WTC11 (cell line): ENCODE measurements around the gene RGS9. TPM values are rescaled to one million over a fixed set of nuclear protein-coding genes. Genes with fewer than 3 reads are reported as not detected.
A peak's percentile ranks its signal among the peaks of the same experiment; 100 is the strongest.

Experiments used
- ATAC-seq: fragments of 200-7000 bp; cut with Tn5 transposase; 2 replicates; pipeline ENCODE4 v1.10.0; 2021; ENCODE audit warnings: mild to moderate bottlenecking, moderate library complexity
- CTCF ChIA-PET: fragments of 300-600 bp; sonication (Branson Sonifier 250); formaldehyde crosslinking; loops from one replicate; lab custom pipeline; 2021; ENCODE audit warnings: antibody characterized with exemption; lab: Charles Lee
- POLR2A ChIA-PET: fragments of 350-600 bp; sonication (Branson Sonifier 250); formaldehyde crosslinking; loops from one replicate; lab custom pipeline; 2021; ENCODE audit warnings: antibody characterized with exemption; lab: Charles Lee
- DNase-seq: peaks from one replicate; pipeline ENCODE4 v3.0.0; 2021; ENCODE audit warnings: low spot score
- H3K27ac Mint-ChIP-seq: 2 replicates; pipeline ENCODE4 v1.8.0; 2021; ENCODE audit warnings: mixed read lengths
- H3K27me3 Mint-ChIP-seq: 2 replicates; pipeline ENCODE4 v1.8.0; 2021; ENCODE audit warnings: low read depth, mild to moderate bottlenecking, moderate library complexity, mixed read lengths
- H3K36me3 Mint-ChIP-seq: 2 replicates; pipeline ENCODE4 v1.8.0; 2021; ENCODE audit warnings: mixed read lengths
- H3K4me1 Mint-ChIP-seq: 2 replicates; pipeline ENCODE4 v1.8.0; 2022; ENCODE audit warnings: mixed read lengths
- H3K4me3 Mint-ChIP-seq: 2 replicates; pipeline ENCODE4 v1.8.0; 2021; ENCODE audit warnings: mild to moderate bottlenecking, moderate library complexity, mixed read lengths
- H3K9me3 Mint-ChIP-seq: 2 replicates; pipeline ENCODE4 v1.8.0; 2021; ENCODE audit warnings: mixed read lengths
- CBFB ChIP-seq: sonication (generic); formaldehyde crosslinking; IDR thresholded peaks from 2 replicates; pipeline ENCODE4 v1.8.1; 2022; ENCODE audit warnings: mild to moderate bottlenecking, low read depth, missing genetic modification reagents
- FOXP1 ChIP-seq: sonication (generic); formaldehyde crosslinking; IDR thresholded peaks from 2 replicates; pipeline ENCODE4 v1.8.0; 2022; ENCODE audit warnings: missing genetic modification reagents, mild to moderate bottlenecking, moderate library complexity, borderline replicate concordance
- FOXP4 ChIP-seq: sonication (generic); formaldehyde crosslinking; IDR thresholded peaks from 2 replicates; pipeline ENCODE4 v1.8.0; 2022; ENCODE audit warnings: mild to moderate bottlenecking, missing genetic modification reagents
- GTF2I ChIP-seq: fragments of 250-450 bp; sonication (Bioruptor Pico); conservative IDR thresholded peaks from 2 replicates; pipeline ENCODE4 v1.4.0; 2021; ENCODE audit warnings: mild to moderate bottlenecking
- HMGXB4 ChIP-seq: sonication (generic); formaldehyde crosslinking; IDR thresholded peaks from 2 replicates; pipeline ENCODE4 v1.8.1; 2023; ENCODE audit warnings: mild to moderate bottlenecking, moderate library complexity, missing genetic modification reagents
- KAT7 ChIP-seq: sonication (generic); formaldehyde crosslinking; IDR thresholded peaks from 2 replicates; pipeline ENCODE4 v1.8.1; 2023; ENCODE audit warnings: missing genetic modification reagents, mild to moderate bottlenecking, borderline replicate concordance
- MYBL2 ChIP-seq: sonication (generic); formaldehyde crosslinking; IDR thresholded peaks from 2 replicates; pipeline ENCODE4 v1.8.1; 2023; ENCODE audit warnings: mild to moderate bottlenecking, moderate library complexity, missing genetic modification reagents
- NFATC4 ChIP-seq: fragments of 250-450 bp; sonication (Bioruptor Pico); IDR thresholded peaks from 2 replicates; pipeline ENCODE4 v1.9.0; 2021; ENCODE audit warnings: mild to moderate bottlenecking
- NR3C1 ChIP-seq: sonication (generic); formaldehyde crosslinking; conservative IDR thresholded peaks from 2 replicates; pipeline ENCODE4 v1.8.1; 2023; ENCODE audit warnings: low read depth, mild to moderate bottlenecking, missing genetic modification reagents
- PREB ChIP-seq: sonication (generic); formaldehyde crosslinking; IDR thresholded peaks from 2 replicates; pipeline ENCODE4 v1.8.1; 2022; ENCODE audit warnings: mild to moderate bottlenecking, missing genetic modification reagents, moderate library complexity, borderline replicate concordance
- PRRX2 ChIP-seq: fragments of 250-450 bp; sonication (Bioruptor Pico); IDR thresholded peaks from 2 replicates; pipeline ENCODE4 v1.8.0; 2021; ENCODE audit warnings: mild to moderate bottlenecking
- SMAD3 ChIP-seq: sonication (generic); formaldehyde crosslinking; IDR thresholded peaks from 2 replicates; pipeline ENCODE4 v1.8.0; 2022; ENCODE audit warnings: missing genetic modification reagents, mild to moderate bottlenecking, borderline replicate concordance
- TP53 ChIP-seq: sonication (generic); formaldehyde crosslinking; IDR thresholded peaks from 2 replicates; pipeline ENCODE4 v1.8.1; 2023; ENCODE audit warnings: mild to moderate bottlenecking, missing genetic modification reagents
- ZNF219 ChIP-seq: sonication (generic); formaldehyde crosslinking; IDR thresholded peaks from 2 replicates; pipeline ENCODE4 v1.8.0; 2023; ENCODE audit warnings: missing genetic modification reagents, mild to moderate bottlenecking, borderline replicate concordance
- ZNF416 ChIP-seq: fragments of 250-450 bp; sonication (Bioruptor Pico); IDR thresholded peaks from 2 replicates; pipeline ENCODE4 v1.9.0; 2021; ENCODE audit warnings: mild to moderate bottlenecking, inconsistent platforms
- ZNF671 ChIP-seq: fragments of 250-450 bp; sonication (Bioruptor Pico); IDR thresholded peaks from 2 replicates; pipeline ENCODE4 v1.8.0; 2021; ENCODE audit warnings: mild to moderate bottlenecking
- total RNA-seq: library from RNA; stranded (reverse); gene quantifications from 3 replicates; pipeline ENCODE4 v1.2.3, GENCODE V29; 2021
- TF ChIP-seq, protein P1 (sequence below): sonication (generic); formaldehyde crosslinking; IDR thresholded peaks from 2 replicates; pipeline ENCODE4 v1.8.1; 2023; ENCODE audit warnings: mild to moderate bottlenecking, missing genetic modification reagents
- TF ChIP-seq, protein P2 (sequence below): sonication (generic); formaldehyde crosslinking; IDR thresholded peaks from 2 replicates; pipeline ENCODE4 v1.8.1; 2022; ENCODE audit warnings: low read depth, mild to moderate bottlenecking, moderate library complexity, missing genetic modification reagents, borderline replicate concordance
- TF ChIP-seq, protein P3 (sequence below): fragments of 250-450 bp; sonication (Bioruptor Pico); conservative IDR thresholded peaks from 2 replicates; pipeline ENCODE4 v1.9.0; 2021; ENCODE audit warnings: mild to moderate bottlenecking

Gene RGS9
- total RNA-seq, 1 experiment from 2014 or later: 11.3 TPM

DNA sequence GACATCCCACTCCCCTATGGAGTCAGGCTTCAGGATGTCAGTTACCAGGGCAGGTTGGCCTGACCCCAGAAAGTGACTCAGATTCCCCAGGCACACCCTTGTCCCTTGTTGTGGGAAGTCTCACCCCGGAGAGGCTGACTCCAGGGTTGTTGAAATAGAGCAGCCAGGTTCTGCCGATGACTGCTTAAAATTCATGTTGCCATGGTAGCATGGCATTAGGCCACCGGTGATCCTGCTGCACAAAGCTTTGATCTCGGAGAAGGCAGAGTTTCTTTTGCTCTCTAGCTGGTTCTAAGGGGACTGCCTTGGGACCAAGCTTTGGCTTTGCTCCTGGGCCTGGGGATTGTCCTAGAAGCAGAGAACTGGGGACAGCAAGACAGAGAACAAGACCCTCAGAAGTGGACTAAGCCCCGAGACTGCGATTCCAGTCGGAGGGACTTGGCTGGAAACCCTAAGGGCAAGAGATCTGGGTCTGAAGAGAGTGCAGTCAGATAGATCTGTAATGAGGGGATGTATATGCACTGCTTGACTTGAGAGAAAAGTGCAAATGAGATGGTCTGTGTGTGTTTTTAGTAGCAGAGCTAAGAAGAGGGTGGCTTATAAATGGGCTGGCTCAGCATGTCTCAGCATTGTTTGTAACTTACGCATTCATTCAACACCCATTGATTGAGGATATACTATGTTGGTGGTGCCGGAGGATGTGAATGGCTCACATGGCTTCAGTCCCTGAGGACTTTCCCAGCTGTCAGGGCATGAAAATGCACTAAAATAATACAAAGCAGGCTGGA, 106.9 kb downstream of the RGS9 start:
- H3K4me1 Mint-ChIP-seq: peaks cover 13% of the 10 kb centered on the region
- H3K36me3 Mint-ChIP-seq: no peaks in the 10 kb centered on the region
- H3K4me3 Mint-ChIP-seq: no peak overlapping the region
- ChIA-PET CTCF (no interaction called here), POLR2A (no interaction called here)
- DNase-seq (no peak), ATAC-seq (peak; percentile 82)
- no peaks in the 10 kb centered on the region for H3K9me3 Mint-ChIP-seq
- no peak overlapping the region for H3K27ac Mint-ChIP-seq
- TF ChIP-seq SMAD3 (no peak), KAT7 (CRISPR knock-in tag) (no peak), ZNF219 (CRISPR knock-in tag) (no peak)
- TF ChIP-seq, protein P1, sequence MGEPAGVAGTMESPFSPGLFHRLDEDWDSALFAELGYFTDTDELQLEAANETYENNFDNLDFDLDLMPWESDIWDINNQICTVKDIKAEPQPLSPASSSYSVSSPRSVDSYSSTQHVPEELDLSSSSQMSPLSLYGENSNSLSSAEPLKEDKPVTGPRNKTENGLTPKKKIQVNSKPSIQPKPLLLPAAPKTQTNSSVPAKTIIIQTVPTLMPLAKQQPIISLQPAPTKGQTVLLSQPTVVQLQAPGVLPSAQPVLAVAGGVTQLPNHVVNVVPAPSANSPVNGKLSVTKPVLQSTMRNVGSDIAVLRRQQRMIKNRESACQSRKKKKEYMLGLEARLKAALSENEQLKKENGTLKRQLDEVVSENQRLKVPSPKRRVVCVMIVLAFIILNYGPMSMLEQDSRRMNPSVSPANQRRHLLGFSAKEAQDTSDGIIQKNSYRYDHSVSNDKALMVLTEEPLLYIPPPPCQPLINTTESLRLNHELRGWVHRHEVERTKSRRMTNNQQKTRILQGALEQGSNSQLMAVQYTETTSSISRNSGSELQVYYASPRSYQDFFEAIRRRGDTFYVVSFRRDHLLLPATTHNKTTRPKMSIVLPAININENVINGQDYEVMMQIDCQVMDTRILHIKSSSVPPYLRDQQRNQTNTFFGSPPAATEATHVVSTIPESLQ (CRISPR knock-in tag): no peak
- no peaks in the 10 kb centered on the region; the same call in 1 of the 2 replicates for H3K27me3 Mint-ChIP-seq

DNA sequence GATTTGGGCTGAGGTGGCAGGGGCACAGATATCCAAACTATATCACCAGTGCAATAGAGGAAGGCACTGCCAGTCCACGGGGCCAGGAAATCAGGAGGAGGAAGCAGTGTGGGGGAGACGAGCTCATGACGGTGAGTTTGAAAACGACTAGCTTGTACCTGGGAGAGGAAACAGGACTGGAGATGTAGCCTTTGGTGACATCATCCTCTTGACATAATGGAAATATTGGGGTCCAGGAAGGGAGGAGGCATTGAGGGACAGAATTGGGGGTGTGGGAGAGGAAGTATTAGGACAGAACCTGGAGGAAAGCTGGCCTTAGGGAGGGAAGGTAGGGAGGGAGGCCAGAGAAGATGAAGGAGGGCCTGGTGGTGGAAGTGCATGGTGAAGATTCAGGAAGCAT, 109.1 kb downstream of the RGS9 start:
- Mint-ChIP-seq H3K9me3 (no peaks in the 10 kb centered on the region), H3K27ac (no peak overlapping the region), H3K4me1 (peaks cover 9% of the 10 kb centered on the region), H3K27me3 (no peaks in the 10 kb centered on the region; the same call in 1 of the 2 replicates), H3K36me3 (no peaks in the 10 kb centered on the region)
- POLR2A ChIA-PET: no interaction called here
- CTCF ChIA-PET: no interaction called here
- ATAC-seq (no peak), DNase-seq (no peak)
- TF ChIP-seq NR3C1 (no peak), ZNF416 (CRISPR knock-in tag) (no peak), TP53 (CRISPR knock-in tag) (no peak), HMGXB4 (no peak), ZNF671 (CRISPR knock-in tag) (no peak), PREB (CRISPR knock-in tag) (no peak), NFATC4 (no peak), GTF2I (no peak), FOXP4 (CRISPR knock-in tag) (no peak), PRRX2 (CRISPR knock-in tag) (no peak), MYBL2 (CRISPR knock-in tag) (no peak), FOXP1 (CRISPR knock-in tag) (no peak), CBFB (no peak)
- TF ChIP-seq, protein P2, sequence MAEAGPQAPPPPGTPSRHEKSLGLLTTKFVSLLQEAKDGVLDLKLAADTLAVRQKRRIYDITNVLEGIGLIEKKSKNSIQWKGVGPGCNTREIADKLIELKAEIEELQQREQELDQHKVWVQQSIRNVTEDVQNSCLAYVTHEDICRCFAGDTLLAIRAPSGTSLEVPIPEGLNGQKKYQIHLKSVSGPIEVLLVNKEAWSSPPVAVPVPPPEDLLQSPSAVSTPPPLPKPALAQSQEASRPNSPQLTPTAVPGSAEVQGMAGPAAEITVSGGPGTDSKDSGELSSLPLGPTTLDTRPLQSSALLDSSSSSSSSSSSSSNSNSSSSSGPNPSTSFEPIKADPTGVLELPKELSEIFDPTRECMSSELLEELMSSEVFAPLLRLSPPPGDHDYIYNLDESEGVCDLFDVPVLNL: no peak
- TF ChIP-seq, protein P3, sequence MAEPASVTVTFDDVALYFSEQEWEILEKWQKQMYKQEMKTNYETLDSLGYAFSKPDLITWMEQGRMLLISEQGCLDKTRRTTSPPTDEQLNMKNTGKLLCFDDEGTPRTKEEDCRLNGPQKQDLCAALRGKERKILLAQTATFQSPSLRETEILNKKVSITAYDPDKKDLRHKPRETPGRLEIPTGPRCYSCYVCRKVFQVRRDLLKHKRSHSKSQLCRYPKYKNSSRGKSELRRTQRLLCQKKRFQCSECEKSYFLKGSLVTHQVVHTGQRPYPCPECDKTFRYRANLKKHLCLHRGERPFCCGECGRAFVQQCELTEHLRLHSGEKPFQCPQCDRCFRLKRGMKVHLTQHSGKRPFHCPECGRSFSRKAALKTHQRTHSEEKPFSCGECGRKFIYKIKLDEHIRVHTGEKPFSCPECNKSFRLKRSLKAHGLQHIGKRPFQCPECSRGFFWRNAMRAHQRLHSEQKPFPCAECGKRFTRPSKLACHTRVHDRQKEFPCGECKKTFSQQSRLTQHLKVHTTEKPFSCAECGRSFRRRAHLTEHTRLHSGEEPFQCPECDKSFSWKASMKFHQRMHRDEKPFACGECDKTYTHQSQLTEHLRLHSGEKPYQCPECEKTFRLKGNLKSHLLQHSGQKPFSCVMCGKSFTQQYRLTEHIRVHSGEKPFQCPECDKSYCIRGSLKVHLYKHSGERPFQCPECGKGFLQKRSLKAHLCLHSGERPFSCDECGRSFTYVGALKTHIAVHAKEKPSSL (CRISPR knock-in tag): no peak
- TF ChIP-seq, all 79 proteins: peak for 0
- no peak overlapping the region for H3K4me3 Mint-ChIP-seq
